ENCODE results near the gene RECQL. TPM values are rescaled to one million over a fixed set of nuclear protein-coding genes. Genes with fewer than 3 reads are reported as not detected.

Gene RECQL
- total RNA-seq, 4 donors from 2014 or later: 36.4 to 45.0 (median 42.2) TPM

DNA sequence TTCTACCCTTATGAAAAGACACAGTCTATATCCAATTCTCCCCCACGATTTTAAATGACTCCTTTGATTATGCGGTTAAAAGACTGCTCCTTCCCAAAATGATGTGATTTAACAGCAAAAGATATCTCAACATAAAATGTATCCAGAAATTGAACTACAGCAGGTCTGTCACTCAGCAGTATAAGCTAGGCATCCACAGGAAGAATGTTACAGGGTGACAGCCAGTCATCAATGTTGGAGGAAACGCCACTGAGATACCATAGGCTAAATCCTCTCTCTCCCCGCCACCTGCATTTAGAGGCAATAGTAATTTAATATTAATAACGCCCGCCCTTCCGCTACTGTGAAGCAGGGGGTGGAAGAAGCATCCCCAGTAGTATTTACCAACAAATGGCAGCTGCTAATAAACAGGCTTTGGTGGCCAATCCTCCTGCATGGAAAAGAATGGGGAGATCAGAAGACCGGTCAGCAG is 613 bp downstream of the RECQL start:
- TF ChIP-seq EP300 (IDR thresholded peaks at IDR 0.05) (no peak), POLR2AphosphoS5 (IDR thresholded peaks at IDR 0.05) (no peak)
- no peaks in the 10 kb centered on the region for H3K9me3 ChIP-seq
- H3K27me3 ChIP-seq: no peaks in the 10 kb centered on the region
- intact Hi-C loops (cut with DNase I): loop anchor here (5.0 kb wide), 2 partner anchors 156 to 181 kb away; partner anchors contain the start of gene LDHB
- H3K4me1 ChIP-seq: peaks cover 27 to 56% (median 43%) of the 10 kb centered on the region in 4 donors
- H3K36me3 ChIP-seq: peaks cover 10 to 35% (median 30%) of the 10 kb centered on the region in 4 donors
- no peak for DNase-seq (ENCODE audit: extremely low spot score)
- peak overlapping the region; percentile 76 to 96 (median 86) for H3K4me3 ChIP-seq
- WGBS: 10% methylated on average over 8 of the region's 8 CpGs
- peak overlapping the region; percentile 82 to 93 (median 86) for H3K27ac ChIP-seq (replicated peaks in 1 of 4)

DNA sequence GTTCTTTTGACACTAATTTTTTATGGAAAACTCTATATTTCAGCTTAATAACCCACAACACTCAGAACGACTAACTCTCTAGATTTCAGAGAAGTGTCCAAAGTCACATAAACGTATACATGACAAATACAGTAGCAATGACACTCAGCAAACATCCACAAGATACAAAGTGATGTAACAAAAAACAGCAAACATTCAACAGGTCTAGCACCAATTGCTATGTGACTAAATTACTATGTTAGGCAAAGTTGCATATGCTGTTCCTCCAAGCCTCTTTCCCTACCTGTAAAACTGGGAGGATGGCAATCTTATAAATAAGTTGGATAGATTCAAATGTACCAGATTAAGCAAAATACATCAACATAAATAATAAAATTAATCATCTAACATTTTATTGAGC is 1.7 kb downstream of the RECQL start:
- TF ChIP-seq, protein P1, sequence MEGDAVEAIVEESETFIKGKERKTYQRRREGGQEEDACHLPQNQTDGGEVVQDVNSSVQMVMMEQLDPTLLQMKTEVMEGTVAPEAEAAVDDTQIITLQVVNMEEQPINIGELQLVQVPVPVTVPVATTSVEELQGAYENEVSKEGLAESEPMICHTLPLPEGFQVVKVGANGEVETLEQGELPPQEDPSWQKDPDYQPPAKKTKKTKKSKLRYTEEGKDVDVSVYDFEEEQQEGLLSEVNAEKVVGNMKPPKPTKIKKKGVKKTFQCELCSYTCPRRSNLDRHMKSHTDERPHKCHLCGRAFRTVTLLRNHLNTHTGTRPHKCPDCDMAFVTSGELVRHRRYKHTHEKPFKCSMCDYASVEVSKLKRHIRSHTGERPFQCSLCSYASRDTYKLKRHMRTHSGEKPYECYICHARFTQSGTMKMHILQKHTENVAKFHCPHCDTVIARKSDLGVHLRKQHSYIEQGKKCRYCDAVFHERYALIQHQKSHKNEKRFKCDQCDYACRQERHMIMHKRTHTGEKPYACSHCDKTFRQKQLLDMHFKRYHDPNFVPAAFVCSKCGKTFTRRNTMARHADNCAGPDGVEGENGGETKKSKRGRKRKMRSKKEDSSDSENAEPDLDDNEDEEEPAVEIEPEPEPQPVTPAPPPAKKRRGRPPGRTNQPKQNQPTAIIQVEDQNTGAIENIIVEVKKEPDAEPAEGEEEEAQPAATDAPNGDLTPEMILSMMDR (IDR thresholded peaks at IDR 0.05): no peak
- no peak for TF ChIP-seq POLR2AphosphoS5 (IDR thresholded peaks at IDR 0.05)
- TF ChIP-seq POLR2A (IDR thresholded peaks at IDR 0.05; ENCODE audit: low read depth): no peak
- TF ChIP-seq EP300 (IDR thresholded peaks at IDR 0.05): no peak
- DNase-seq (ENCODE audit: extremely low spot score): no peak
- peaks cover 27 to 50% (median 42%) of the 10 kb centered on the region in 4 donors for H3K4me1 ChIP-seq
- intact Hi-C loops (cut with DNase I): loop anchor here (5.0 kb wide), 2 partner anchors 158 to 183 kb away; partner anchors contain the start of gene LDHB
- no peaks in the 10 kb centered on the region for H3K9me3 ChIP-seq
- no peak overlapping the region for H3K4me3 ChIP-seq
- H3K27ac ChIP-seq (replicated peaks in 1 of 4): peak overlapping the region in 1 of 4 donors; percentile 93
- WGBS: 68% methylated on average over 2 of the region's 2 CpGs
- peaks cover 10 to 45% (median 39%) of the 10 kb centered on the region in 4 donors for H3K36me3 ChIP-seq
- H3K27me3 ChIP-seq: no peaks in the 10 kb centered on the region

DNA sequence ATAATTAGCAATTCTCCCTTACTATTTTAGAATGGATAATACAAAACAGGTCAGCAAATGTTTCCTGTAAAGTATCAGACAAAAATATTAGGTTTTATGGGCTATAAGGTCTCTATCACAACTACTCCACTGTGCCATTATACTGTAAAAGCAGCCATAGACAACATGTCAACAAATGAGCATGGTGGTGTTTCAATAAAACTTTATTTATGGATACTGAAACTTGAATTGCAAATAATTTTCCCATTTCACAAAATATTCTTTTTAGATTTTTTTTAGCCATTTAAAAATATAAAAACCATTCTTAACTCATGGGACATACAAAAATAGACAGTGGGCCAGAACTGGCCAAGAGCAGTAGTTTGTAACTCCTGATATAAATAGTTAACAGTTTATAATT is 15.4 kb downstream of the RECQL start:
- H3K36me3 ChIP-seq: peaks cover 23 to 82% (median 54%) of the 10 kb centered on the region in 4 donors
- no peaks in the 10 kb centered on the region for H3K4me1 ChIP-seq
- H3K27ac ChIP-seq (replicated peaks in 1 of 4): no peak overlapping the region
- DNase-seq (ENCODE audit: extremely low spot score): no peak
- no peaks in the 10 kb centered on the region for H3K9me3 ChIP-seq
- H3K27me3 ChIP-seq: no peaks in the 10 kb centered on the region
- intact Hi-C loops (cut with DNase I): no loop called here
- H3K4me3 ChIP-seq: no peak overlapping the region
- no peak for TF ChIP-seq POLR2A (IDR thresholded peaks at IDR 0.05; ENCODE audit: low read depth)
- TF ChIP-seq, protein P1 (IDR thresholded peaks at IDR 0.05): no peak
- TF ChIP-seq EP300 (IDR thresholded peaks at IDR 0.05): no peak
- no peak for TF ChIP-seq POLR2AphosphoS5 (IDR thresholded peaks at IDR 0.05)

DNA sequence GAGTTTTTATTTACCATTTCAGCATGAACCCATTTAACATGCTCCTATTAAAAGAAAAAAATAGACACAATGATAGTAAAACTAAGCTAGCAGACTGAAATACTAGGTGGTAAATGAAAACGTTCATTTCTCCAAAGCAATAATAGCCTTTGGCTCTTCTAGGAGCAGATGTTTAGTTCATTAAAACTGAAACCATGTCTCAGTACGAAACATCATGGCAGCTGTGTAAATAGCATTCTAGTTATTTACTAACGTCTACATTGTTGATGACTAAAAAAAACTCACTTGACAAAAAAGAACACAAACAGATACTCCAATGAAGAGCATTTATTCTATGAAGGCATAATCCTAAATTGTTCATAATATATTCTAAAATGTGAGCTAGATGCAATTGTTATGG is 17.9 kb downstream of the RECQL start:
- TF ChIP-seq POLR2A (IDR thresholded peaks at IDR 0.05; ENCODE audit: low read depth) (no peak), EP300 (IDR thresholded peaks at IDR 0.05) (no peak), POLR2AphosphoS5 (IDR thresholded peaks at IDR 0.05) (no peak)
- TF ChIP-seq, protein P1 (IDR thresholded peaks at IDR 0.05): no peak
- Histone ChIP-seq H3K36me3 (peaks cover 25 to 83% (median 57%) of the 10 kb centered on the region in 4 donors), H3K4me3 (no peak overlapping the region), H3K4me1 (no peaks in the 10 kb centered on the region), H3K27me3 (no peaks in the 10 kb centered on the region), H3K27ac (replicated peaks in 1 of 4) (no peak overlapping the region), H3K9me3 (no peaks in the 10 kb centered on the region)
- DNase-seq (ENCODE audit: extremely low spot score): no peak
- intact Hi-C loops (cut with DNase I): no loop called here
- 74% methylated on average over 3 of the region's 3 CpGs for WGBS

DNA sequence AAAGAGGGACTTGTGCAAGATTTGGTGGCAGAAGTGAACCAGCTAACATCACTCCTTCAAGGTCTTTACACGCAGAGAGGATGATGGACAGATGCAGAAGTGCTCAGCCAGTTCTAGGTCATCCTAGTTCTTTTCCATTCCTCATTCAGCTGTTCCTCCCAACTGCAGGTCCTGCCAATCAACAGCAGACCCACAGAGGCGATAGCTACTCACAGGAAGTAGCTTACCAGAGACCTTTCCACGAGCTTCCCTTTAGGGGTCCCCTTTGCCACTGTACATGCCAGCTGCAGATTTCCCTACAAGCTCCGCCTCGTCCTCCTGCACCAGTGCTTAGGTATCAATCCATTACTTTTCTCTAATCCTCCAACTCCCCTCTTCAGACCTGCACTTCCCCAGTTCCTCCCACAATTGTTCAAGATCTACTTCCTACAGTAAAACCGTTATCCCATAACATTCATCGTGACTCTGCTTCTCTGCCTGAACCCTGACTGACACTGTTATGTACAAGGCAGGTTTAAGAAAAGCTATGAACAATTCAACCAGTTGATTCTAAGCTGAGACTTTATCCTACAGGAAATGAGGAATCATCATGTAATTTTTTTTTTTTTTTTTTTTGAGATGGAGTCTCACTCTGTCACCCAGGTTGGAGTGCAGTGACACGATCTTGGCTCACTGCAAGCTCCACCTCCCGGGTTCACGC is 22.5 kb downstream of the RECQL start:
- no peak overlapping the region for H3K4me3 ChIP-seq
- TF ChIP-seq POLR2A (IDR thresholded peaks at IDR 0.05; ENCODE audit: low read depth) (no peak), EP300 (IDR thresholded peaks at IDR 0.05) (no peak), POLR2AphosphoS5 (IDR thresholded peaks at IDR 0.05) (no peak)
- TF ChIP-seq, protein P1 (IDR thresholded peaks at IDR 0.05): no peak
- no peaks in the 10 kb centered on the region for H3K9me3 ChIP-seq
- H3K27me3 ChIP-seq: no peaks in the 10 kb centered on the region
- H3K36me3 ChIP-seq: peaks cover 26 to 100% (median 82%) of the 10 kb centered on the region in 4 donors
- intact Hi-C loops (cut with DNase I): no loop called here
- DNase-seq (ENCODE audit: extremely low spot score): no peak
- 89% methylated on average over 10 of the region's 10 CpGs for WGBS
- no peaks in the 10 kb centered on the region for H3K4me1 ChIP-seq
- no peak overlapping the region for H3K27ac ChIP-seq (replicated peaks in 1 of 4)
